HEK293 (cell line): ENCODE results near the gene TRIM29.

ENCODE experiments used
- ZNF24 ChIP-seq: fragments of 450-650 bp; formaldehyde crosslinking; IDR thresholded peaks from 2 replicates; pipeline ENCODE4 v1.5.1; 2016; ENCODE audit warnings: missing biosample characterization, missing genetic modification characterization
- TF ChIP-seq, protein P1 (sequence below): fragments of 450-650 bp; formaldehyde crosslinking; IDR thresholded peaks from 2 replicates; pipeline ENCODE4 v1.5.1; 2016; ENCODE audit warnings: missing biosample characterization, missing genetic modification characterization

DNA sequence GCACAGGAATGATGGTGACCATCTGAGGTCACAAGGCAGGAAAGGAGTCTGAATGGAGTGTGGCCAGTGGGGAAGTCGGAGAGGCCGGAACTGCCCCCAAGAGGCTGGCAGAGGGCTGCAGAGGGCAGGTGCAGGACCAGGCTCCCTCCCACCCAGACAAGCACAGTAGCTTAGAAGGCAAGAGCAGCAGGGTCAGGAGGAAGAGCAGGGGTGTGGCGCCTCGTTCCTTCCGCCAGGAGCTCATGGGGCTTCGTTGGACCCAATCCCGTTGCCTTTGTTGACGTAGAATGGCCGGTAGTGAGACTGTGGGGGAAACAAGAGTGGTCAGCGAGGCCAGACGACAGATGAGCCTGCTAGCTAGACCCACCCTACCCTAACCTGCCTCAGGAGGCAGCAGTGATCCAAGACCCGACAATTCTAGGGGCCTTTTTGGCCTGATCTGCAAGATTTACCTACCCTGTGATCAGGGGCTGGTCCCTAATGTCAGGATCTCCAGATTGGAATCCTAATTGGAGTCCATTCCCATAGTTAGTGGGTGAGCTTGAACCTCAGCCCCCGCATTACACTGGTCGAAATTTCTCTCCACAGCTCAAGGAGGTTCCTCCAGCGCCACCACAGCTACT is 25.6 kb downstream of the TRIM29 start:
- no peak for TF ChIP-seq ZNF24 (tag by site-specific recombination)
- TF ChIP-seq, protein P1, sequence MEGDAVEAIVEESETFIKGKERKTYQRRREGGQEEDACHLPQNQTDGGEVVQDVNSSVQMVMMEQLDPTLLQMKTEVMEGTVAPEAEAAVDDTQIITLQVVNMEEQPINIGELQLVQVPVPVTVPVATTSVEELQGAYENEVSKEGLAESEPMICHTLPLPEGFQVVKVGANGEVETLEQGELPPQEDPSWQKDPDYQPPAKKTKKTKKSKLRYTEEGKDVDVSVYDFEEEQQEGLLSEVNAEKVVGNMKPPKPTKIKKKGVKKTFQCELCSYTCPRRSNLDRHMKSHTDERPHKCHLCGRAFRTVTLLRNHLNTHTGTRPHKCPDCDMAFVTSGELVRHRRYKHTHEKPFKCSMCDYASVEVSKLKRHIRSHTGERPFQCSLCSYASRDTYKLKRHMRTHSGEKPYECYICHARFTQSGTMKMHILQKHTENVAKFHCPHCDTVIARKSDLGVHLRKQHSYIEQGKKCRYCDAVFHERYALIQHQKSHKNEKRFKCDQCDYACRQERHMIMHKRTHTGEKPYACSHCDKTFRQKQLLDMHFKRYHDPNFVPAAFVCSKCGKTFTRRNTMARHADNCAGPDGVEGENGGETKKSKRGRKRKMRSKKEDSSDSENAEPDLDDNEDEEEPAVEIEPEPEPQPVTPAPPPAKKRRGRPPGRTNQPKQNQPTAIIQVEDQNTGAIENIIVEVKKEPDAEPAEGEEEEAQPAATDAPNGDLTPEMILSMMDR (tag by site-specific recombination), result no peak
